Measurements from ENCODE around the gene GLTP. TPM values are rescaled to one million over a fixed set of nuclear protein-coding genes. Genes with fewer than 3 reads are reported as not detected.

GLTP gene
- total RNA-seq, 2 donors from 2014 or later, result 42.4 to 48.9 TPM

- peak overlapping the region in 1 of 2 donors; percentile 9 for H3K27ac ChIP-seq
- TF ChIP-seq CTCF (IDR thresholded peaks at IDR 0.05), result no peak
- no peaks in the 10 kb centered on the region for H3K9me3 ChIP-seq
- ATAC-seq (ENCODE audit: insufficient number of reproducible peaks, low FRiP score, low read depth) (no peak), DNase-seq (ENCODE audit: low spot score) (no peak)
- peaks cover 9 to 41% of the 10 kb centered on the region in 2 donors for H3K4me1 ChIP-seq (ENCODE audit: control insufficient read depth in 1 of 2, low read depth in 2 of 2)
- peak overlapping the region; percentile 81 for H3K4me3 ChIP-seq
- no peaks in the 10 kb centered on the region for H3K27me3 ChIP-seq (replicated peaks; ENCODE audit: insufficient read depth)
- no peaks in the 10 kb centered on the region for H3K36me3 ChIP-seq
These were observed 597 bp upstream of the GLTP start for GRCh38 chr12:109880938-109881337.

GRCh38 chr12:109879351-109880042, 844 bp downstream of the GLTP start:
- peaks cover 9 to 41% of the 10 kb centered on the region in 2 donors for H3K4me1 ChIP-seq (ENCODE audit: control insufficient read depth in 1 of 2, low read depth in 2 of 2)
- H3K9me3 ChIP-seq, result no peaks in the 10 kb centered on the region
- no peak for TF ChIP-seq CTCF (IDR thresholded peaks at IDR 0.05)
- DNase-seq (ENCODE audit: low spot score) (no peak), ATAC-seq (ENCODE audit: insufficient number of reproducible peaks, low FRiP score, low read depth) (no peak)
- peak overlapping the region; percentile 81 for H3K4me3 ChIP-seq
- no peaks in the 10 kb centered on the region for H3K36me3 ChIP-seq
- H3K27me3 ChIP-seq (replicated peaks; ENCODE audit: insufficient read depth), result no peaks in the 10 kb centered on the region
- peak overlapping the region; percentile 49 to 57 for H3K27ac ChIP-seq

DNA sequence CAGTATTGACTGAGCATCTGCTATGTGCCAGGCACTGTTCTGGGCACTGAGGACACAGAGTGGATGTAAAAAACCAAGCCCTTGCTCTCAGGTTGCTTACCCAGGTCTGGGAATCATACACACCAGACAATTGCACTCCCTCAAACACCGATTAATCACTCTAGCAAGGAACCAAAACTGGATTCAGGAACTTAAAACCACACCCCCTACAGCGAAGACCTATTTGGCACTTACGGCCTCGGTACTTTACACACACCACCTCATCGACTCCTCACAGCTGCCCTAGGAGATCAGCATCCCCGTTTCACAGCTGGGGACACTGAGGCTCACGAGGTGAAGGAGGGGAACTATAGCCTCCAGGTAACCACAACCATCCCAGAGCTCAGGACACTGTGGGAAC, 1.6 kb downstream of the GLTP start:
- ATAC-seq (ENCODE audit: insufficient number of reproducible peaks, low FRiP score, low read depth) (no peak), DNase-seq (ENCODE audit: low spot score) (no peak)
- peaks cover 9 to 41% of the 10 kb centered on the region in 2 donors for H3K4me1 ChIP-seq (ENCODE audit: control insufficient read depth in 1 of 2, low read depth in 2 of 2)
- H3K9me3 ChIP-seq, result no peaks in the 10 kb centered on the region
- H3K4me3 ChIP-seq, result peak overlapping the region; percentile 81
- H3K36me3 ChIP-seq, result no peaks in the 10 kb centered on the region
- H3K27me3 ChIP-seq (replicated peaks; ENCODE audit: insufficient read depth), result no peaks in the 10 kb centered on the region
- no peak for TF ChIP-seq CTCF (IDR thresholded peaks at IDR 0.05)
- no peak overlapping the region for H3K27ac ChIP-seq

DNA sequence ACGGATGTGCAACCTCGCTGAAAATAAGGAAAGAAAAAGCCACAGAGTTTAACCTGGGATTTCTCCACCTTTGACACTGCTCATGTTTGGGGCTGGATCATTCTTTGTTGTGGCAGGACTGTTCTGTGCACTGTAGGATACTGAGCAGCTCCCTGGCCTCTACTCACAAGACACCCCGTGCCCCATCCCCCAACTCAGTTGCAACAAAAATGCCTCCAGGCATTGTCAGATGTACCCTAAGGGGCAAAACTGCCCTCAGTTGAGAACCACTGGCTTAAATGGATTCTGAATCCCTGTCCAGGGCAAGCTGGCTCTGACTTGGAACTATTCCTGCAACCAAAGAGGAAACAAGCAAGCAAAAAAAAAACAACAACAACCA, 2.1 kb downstream of the GLTP start:
- Histone ChIP-seq H3K4me3 (peak overlapping the region; percentile 81), H3K27ac (no peak overlapping the region)
- no peak for ATAC-seq (ENCODE audit: insufficient number of reproducible peaks, low FRiP score, low read depth)

More for the DNA sequence above, 2.1 kb downstream of the GLTP start:
- Histone ChIP-seq H3K36me3 (no peaks in the 10 kb centered on the region), H3K4me1 (ENCODE audit: control insufficient read depth in 1 of 2, low read depth in 2 of 2) (peaks cover 9 to 41% of the 10 kb centered on the region in 2 donors), H3K9me3 (no peaks in the 10 kb centered on the region), H3K27me3 (replicated peaks; ENCODE audit: insufficient read depth) (no peaks in the 10 kb centered on the region)
- DNase-seq (ENCODE audit: low spot score), result no peak
- no peak for TF ChIP-seq CTCF (IDR thresholded peaks at IDR 0.05)

Measured in thoracic aorta (tissue), 2 donors.